WTC11 (cell line): ENCODE measurements around the gene OTUD4. TPM values are rescaled to one million over a fixed set of nuclear protein-coding genes. Genes with fewer than 3 reads are reported as not detected.

Experiments
- ATAC-seq: fragments of 200-7000 bp; cut with Tn5 transposase; 2 replicates; pipeline ENCODE4 v1.10.0; 2021; ENCODE audit warnings: mild to moderate bottlenecking, moderate library complexity
- CTCF ChIA-PET: fragments of 300-600 bp; sonication (Branson Sonifier 250); formaldehyde crosslinking; loops from one replicate; lab custom pipeline; 2021; ENCODE audit warnings: antibody characterized with exemption; lab: Charles Lee
- POLR2A ChIA-PET: fragments of 350-600 bp; sonication (Branson Sonifier 250); formaldehyde crosslinking; loops from one replicate; lab custom pipeline; 2021; ENCODE audit warnings: antibody characterized with exemption; lab: Charles Lee
- DNase-seq: peaks from one replicate; pipeline ENCODE4 v3.0.0; 2021; ENCODE audit warnings: low spot score
- H3K27ac Mint-ChIP-seq: 2 replicates; pipeline ENCODE4 v1.8.0; 2021; ENCODE audit warnings: mixed read lengths
- H3K27me3 Mint-ChIP-seq: 2 replicates; pipeline ENCODE4 v1.8.0; 2021; ENCODE audit warnings: low read depth, mild to moderate bottlenecking, moderate library complexity, mixed read lengths
- H3K36me3 Mint-ChIP-seq: 2 replicates; pipeline ENCODE4 v1.8.0; 2021; ENCODE audit warnings: mixed read lengths
- H3K4me1 Mint-ChIP-seq: 2 replicates; pipeline ENCODE4 v1.8.0; 2022; ENCODE audit warnings: mixed read lengths
- H3K4me3 Mint-ChIP-seq: 2 replicates; pipeline ENCODE4 v1.8.0; 2021; ENCODE audit warnings: mild to moderate bottlenecking, moderate library complexity, mixed read lengths
- H3K9me3 Mint-ChIP-seq: 2 replicates; pipeline ENCODE4 v1.8.0; 2021; ENCODE audit warnings: mixed read lengths
- CREB1 ChIP-seq: sonication (generic); formaldehyde crosslinking; IDR thresholded peaks from 2 replicates; pipeline ENCODE4 v1.8.0; 2023; ENCODE audit warnings: mild to moderate bottlenecking, missing genetic modification reagents
- EMX1 ChIP-seq: fragments of 250-450 bp; sonication (Bioruptor Pico); IDR thresholded peaks from 2 replicates; pipeline ENCODE4 v1.8.0; 2021; ENCODE audit warnings: mild to moderate bottlenecking
- ETV6 ChIP-seq: sonication (generic); formaldehyde crosslinking; IDR thresholded peaks from 2 replicates; pipeline ENCODE4 v1.8.1; 2022; ENCODE audit warnings: mild to moderate bottlenecking, missing genetic modification reagents
- JUN ChIP-seq: sonication (generic); formaldehyde crosslinking; IDR thresholded peaks from 2 replicates; pipeline ENCODE4 v1.8.0; 2023; ENCODE audit warnings: mild to moderate bottlenecking, missing genetic modification reagents
- MXD4 ChIP-seq: fragments of 250-450 bp; sonication (Bioruptor Pico); IDR thresholded peaks from 2 replicates; pipeline ENCODE4 v1.8.0; 2021; ENCODE audit warnings: mild to moderate bottlenecking, moderate library complexity, borderline replicate concordance
- NFYB ChIP-seq: sonication (generic); formaldehyde crosslinking; conservative IDR thresholded peaks from 2 replicates; pipeline ENCODE4 v1.8.0; 2022; ENCODE audit warnings: low read depth, missing genetic modification reagents
- PRRX2 ChIP-seq: fragments of 250-450 bp; sonication (Bioruptor Pico); IDR thresholded peaks from 2 replicates; pipeline ENCODE4 v1.8.0; 2021; ENCODE audit warnings: mild to moderate bottlenecking
- TCF7 ChIP-seq: sonication (generic); formaldehyde crosslinking; IDR thresholded peaks from 2 replicates; pipeline ENCODE4 v1.8.0; 2022; ENCODE audit warnings: mild to moderate bottlenecking, low read depth, missing genetic modification reagents, moderate library complexity
- ZNF423 ChIP-seq: fragments of 250-450 bp; sonication (Bioruptor Pico); IDR thresholded peaks from 2 replicates; pipeline ENCODE4 v2.1.2; 2022; ENCODE audit warnings: mild to moderate bottlenecking, moderate library complexity
- total RNA-seq: library from RNA; stranded (reverse); gene quantifications from 3 replicates; pipeline ENCODE4 v1.2.3, GENCODE V29; 2021
- TF ChIP-seq, protein P1 (sequence below): sonication (generic); formaldehyde crosslinking; IDR thresholded peaks from 2 replicates; pipeline ENCODE4 v1.8.0; 2022; ENCODE audit warnings: mild to moderate bottlenecking, missing genetic modification reagents
- TF ChIP-seq, protein P2 (sequence below): sonication (generic); formaldehyde crosslinking; IDR thresholded peaks from 2 replicates; pipeline ENCODE4 v1.8.1; 2022; ENCODE audit warnings: low read depth, mild to moderate bottlenecking, moderate library complexity, missing genetic modification reagents, borderline replicate concordance
- TF ChIP-seq, protein P3 (sequence below): sonication (generic); formaldehyde crosslinking; IDR thresholded peaks from 2 replicates; pipeline ENCODE4 v1.8.1; 2023; ENCODE audit warnings: mild to moderate bottlenecking, missing genetic modification reagents
- TF ChIP-seq, protein P4 (sequence below): sonication (generic); formaldehyde crosslinking; IDR thresholded peaks from 2 replicates; pipeline ENCODE4 v1.8.0; 2022; ENCODE audit warnings: mild to moderate bottlenecking, missing genetic modification reagents
- TF ChIP-seq, protein P5 (sequence below): fragments of 250-450 bp; sonication (Bioruptor Pico); IDR thresholded peaks from 2 replicates; pipeline ENCODE4 v1.9.0; 2021; ENCODE audit warnings: mild to moderate bottlenecking, borderline replicate concordance
- TF ChIP-seq, protein P6 (sequence below): sonication (generic); formaldehyde crosslinking; IDR thresholded peaks from 2 replicates; pipeline ENCODE4 v1.8.0; 2023; ENCODE audit warnings: mild to moderate bottlenecking, missing genetic modification reagents

The OTUD4 gene
- total RNA-seq, 1 experiment from 2014 or later = 44.6 TPM

DNA sequence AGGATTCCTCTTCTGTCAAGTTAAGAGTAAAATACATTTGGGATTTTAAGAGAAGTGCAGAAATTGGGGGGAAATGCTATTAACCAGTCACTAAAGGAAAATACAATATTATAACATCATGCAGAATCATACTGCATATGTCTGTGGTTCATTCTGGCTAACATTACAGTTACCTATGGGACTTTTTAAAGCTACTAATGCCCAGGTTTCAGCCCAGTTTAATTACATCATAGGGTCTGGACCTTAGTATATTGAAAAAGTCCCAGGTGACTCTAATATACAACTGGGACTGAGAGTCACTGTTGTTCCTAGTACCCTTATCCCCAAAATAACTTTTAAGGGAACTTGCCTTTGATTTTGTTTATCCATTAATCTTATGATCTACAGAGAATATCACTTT, 72.3 kb downstream of the OTUD4 start (continued):
- TF ChIP-seq, protein P1, sequence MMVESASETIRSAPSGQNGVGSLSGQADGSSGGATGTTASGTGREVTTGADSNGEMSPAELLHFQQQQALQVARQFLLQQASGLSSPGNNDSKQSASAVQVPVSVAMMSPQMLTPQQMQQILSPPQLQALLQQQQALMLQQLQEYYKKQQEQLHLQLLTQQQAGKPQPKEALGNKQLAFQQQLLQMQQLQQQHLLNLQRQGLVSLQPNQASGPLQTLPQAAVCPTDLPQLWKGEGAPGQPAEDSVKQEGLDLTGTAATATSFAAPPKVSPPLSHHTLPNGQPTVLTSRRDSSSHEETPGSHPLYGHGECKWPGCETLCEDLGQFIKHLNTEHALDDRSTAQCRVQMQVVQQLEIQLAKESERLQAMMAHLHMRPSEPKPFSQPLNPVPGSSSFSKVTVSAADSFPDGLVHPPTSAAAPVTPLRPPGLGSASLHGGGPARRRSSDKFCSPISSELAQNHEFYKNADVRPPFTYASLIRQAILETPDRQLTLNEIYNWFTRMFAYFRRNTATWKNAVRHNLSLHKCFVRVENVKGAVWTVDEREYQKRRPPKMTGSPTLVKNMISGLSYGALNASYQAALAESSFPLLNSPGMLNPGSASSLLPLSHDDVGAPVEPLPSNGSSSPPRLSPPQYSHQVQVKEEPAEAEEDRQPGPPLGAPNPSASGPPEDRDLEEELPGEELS (CRISPR knock-in tag) = no peak
- TF ChIP-seq, protein P2, sequence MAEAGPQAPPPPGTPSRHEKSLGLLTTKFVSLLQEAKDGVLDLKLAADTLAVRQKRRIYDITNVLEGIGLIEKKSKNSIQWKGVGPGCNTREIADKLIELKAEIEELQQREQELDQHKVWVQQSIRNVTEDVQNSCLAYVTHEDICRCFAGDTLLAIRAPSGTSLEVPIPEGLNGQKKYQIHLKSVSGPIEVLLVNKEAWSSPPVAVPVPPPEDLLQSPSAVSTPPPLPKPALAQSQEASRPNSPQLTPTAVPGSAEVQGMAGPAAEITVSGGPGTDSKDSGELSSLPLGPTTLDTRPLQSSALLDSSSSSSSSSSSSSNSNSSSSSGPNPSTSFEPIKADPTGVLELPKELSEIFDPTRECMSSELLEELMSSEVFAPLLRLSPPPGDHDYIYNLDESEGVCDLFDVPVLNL (CRISPR knock-in tag) = no peak
- TF ChIP-seq, protein P3, sequence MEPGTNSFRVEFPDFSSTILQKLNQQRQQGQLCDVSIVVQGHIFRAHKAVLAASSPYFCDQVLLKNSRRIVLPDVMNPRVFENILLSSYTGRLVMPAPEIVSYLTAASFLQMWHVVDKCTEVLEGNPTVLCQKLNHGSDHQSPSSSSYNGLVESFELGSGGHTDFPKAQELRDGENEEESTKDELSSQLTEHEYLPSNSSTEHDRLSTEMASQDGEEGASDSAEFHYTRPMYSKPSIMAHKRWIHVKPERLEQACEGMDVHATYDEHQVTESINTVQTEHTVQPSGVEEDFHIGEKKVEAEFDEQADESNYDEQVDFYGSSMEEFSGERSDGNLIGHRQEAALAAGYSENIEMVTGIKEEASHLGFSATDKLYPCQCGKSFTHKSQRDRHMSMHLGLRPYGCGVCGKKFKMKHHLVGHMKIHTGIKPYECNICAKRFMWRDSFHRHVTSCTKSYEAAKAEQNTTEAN (CRISPR knock-in tag) = no peak
- TF ChIP-seq ZNF423 (CRISPR knock-in tag) = no peak
- TF ChIP-seq CREB1 (CRISPR knock-in tag) = no peak
- TF ChIP-seq ETV6 = no peak
- TF ChIP-seq, protein P4, sequence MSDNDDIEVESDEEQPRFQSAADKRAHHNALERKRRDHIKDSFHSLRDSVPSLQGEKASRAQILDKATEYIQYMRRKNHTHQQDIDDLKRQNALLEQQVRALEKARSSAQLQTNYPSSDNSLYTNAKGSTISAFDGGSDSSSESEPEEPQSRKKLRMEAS (CRISPR knock-in tag) = no peak
- no peak for TF ChIP-seq JUN (CRISPR knock-in tag)
- TF ChIP-seq PRRX2 (CRISPR knock-in tag) = no peak

DNA sequence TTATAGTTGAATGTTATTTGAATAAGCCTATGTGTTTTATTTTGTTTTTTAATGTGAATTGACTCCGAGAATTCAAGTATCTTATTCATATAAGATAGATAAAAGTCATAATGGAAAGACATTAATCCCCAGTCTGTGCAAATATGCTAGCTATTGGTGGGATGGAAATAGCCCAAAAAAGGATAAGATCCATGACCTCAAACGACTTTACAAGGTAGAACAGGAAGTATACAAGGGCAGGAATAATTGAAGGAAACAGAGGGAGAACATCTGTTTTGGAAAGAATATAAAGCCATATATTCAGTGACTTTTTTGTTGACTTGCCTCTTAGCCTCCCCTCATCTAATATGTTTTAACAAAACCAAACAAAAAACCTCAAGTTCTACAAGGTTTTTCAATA, 73.3 kb downstream of the OTUD4 start:
- no peak for ATAC-seq
- Mint-ChIP-seq H3K27me3 (no peaks in the 10 kb centered on the region), H3K4me1 (no peaks in the 10 kb centered on the region), H3K36me3 (peaks cover 56% of the 10 kb centered on the region), H3K27ac (no peak overlapping the region), H3K4me3 (no peak overlapping the region), H3K9me3 (no peaks in the 10 kb centered on the region)
- ChIA-PET CTCF (no interaction called here), POLR2A (no interaction called here)
- no peak for DNase-seq
- no peak for TF ChIP-seq JUN (CRISPR knock-in tag)
- no peak for TF ChIP-seq MXD4 (CRISPR knock-in tag)
- no peak for TF ChIP-seq TCF7 (CRISPR knock-in tag)
- no peak for TF ChIP-seq NFYB (CRISPR knock-in tag)
- TF ChIP-seq, protein P5, sequence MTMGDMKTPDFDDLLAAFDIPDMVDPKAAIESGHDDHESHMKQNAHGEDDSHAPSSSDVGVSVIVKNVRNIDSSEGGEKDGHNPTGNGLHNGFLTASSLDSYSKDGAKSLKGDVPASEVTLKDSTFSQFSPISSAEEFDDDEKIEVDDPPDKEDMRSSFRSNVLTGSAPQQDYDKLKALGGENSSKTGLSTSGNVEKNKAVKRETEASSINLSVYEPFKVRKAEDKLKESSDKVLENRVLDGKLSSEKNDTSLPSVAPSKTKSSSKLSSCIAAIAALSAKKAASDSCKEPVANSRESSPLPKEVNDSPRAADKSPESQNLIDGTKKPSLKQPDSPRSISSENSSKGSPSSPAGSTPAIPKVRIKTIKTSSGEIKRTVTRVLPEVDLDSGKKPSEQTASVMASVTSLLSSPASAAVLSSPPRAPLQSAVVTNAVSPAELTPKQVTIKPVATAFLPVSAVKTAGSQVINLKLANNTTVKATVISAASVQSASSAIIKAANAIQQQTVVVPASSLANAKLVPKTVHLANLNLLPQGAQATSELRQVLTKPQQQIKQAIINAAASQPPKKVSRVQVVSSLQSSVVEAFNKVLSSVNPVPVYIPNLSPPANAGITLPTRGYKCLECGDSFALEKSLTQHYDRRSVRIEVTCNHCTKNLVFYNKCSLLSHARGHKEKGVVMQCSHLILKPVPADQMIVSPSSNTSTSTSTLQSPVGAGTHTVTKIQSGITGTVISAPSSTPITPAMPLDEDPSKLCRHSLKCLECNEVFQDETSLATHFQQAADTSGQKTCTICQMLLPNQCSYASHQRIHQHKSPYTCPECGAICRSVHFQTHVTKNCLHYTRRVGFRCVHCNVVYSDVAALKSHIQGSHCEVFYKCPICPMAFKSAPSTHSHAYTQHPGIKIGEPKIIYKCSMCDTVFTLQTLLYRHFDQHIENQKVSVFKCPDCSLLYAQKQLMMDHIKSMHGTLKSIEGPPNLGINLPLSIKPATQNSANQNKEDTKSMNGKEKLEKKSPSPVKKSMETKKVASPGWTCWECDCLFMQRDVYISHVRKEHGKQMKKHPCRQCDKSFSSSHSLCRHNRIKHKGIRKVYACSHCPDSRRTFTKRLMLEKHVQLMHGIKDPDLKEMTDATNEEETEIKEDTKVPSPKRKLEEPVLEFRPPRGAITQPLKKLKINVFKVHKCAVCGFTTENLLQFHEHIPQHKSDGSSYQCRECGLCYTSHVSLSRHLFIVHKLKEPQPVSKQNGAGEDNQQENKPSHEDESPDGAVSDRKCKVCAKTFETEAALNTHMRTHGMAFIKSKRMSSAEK (CRISPR knock-in tag) = no peak
- TF ChIP-seq, protein P6, sequence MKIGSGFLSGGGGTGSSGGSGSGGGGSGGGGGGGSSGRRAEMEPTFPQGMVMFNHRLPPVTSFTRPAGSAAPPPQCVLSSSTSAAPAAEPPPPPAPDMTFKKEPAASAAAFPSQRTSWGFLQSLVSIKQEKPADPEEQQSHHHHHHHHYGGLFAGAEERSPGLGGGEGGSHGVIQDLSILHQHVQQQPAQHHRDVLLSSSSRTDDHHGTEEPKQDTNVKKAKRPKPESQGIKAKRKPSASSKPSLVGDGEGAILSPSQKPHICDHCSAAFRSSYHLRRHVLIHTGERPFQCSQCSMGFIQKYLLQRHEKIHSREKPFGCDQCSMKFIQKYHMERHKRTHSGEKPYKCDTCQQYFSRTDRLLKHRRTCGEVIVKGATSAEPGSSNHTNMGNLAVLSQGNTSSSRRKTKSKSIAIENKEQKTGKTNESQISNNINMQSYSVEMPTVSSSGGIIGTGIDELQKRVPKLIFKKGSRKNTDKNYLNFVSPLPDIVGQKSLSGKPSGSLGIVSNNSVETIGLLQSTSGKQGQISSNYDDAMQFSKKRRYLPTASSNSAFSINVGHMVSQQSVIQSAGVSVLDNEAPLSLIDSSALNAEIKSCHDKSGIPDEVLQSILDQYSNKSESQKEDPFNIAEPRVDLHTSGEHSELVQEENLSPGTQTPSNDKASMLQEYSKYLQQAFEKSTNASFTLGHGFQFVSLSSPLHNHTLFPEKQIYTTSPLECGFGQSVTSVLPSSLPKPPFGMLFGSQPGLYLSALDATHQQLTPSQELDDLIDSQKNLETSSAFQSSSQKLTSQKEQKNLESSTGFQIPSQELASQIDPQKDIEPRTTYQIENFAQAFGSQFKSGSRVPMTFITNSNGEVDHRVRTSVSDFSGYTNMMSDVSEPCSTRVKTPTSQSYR (CRISPR knock-in tag) = no peak
- TF ChIP-seq, protein P4 (CRISPR knock-in tag) = no peak
- TF ChIP-seq EMX1 = no peak
